Keratinocyte (primary cell): Measurements from ENCODE around the gene INTS6L. TPM values are rescaled to one million over a fixed set of nuclear protein-coding genes. Genes with fewer than 3 reads are reported as not detected.
"Not testable (repeated sequence)": the region's sequence is repeated elsewhere in the genome, so short reads cannot be mapped to it uniquely, and the experiment has no call there.

Experiments used
- DNase-seq: peaks from one replicate; pipeline ENCODE4 v3.0.0-alpha.2; 2011; ENCODE audit warnings: low read depth, missing footprints, low spot score
- FAIRE-seq: peaks from 2 replicates; lab custom pipeline; 2011; peaks lifted over from hg19 to GRCh38; lab: Jason Lieb, UNC
- H2AFZ ChIP-seq: 2 replicates; pipeline ENCODE4 v1.6.0; 2012; ENCODE audit warnings: low read length, control low read depth, inconsistent platforms; ENCODE audit not compliant: control insufficient read depth
- H3K27ac ChIP-seq: 2 replicates; pipeline ENCODE4 v1.5.1; 2011; ENCODE audit warnings: low read length; ENCODE audit not compliant: control insufficient read depth, insufficient read depth
- H3K27me3 ChIP-seq: 3 replicates; pipeline ENCODE4 v1.6.0; 2011; ENCODE audit warnings: low read length; ENCODE audit not compliant: control insufficient read depth, insufficient read depth; ENCODE audit errors: extremely low read depth
- H3K36me3 ChIP-seq, 2 experiments: 2 replicates in 1 of 2; 3 replicates in 1 of 2; pipeline ENCODE4 v1.5.1; 2011; ENCODE audit warnings: low read length in 2 of 2, mild to moderate bottlenecking in 1 of 2; ENCODE audit not compliant: control insufficient read depth in 2 of 2, insufficient read depth in 2 of 2; ENCODE audit errors: extremely low read depth in 1 of 2
- H3K4me1 ChIP-seq: 3 replicates; pipeline ENCODE4 v1.5.1; 2011; ENCODE audit warnings: low read length; ENCODE audit not compliant: control insufficient read depth, insufficient read depth; ENCODE audit errors: extremely low read depth
- H3K4me2 ChIP-seq: 3 replicates; pipeline ENCODE4 v1.6.0; 2011; ENCODE audit warnings: low read depth, low read length; ENCODE audit not compliant: control insufficient read depth, insufficient read depth; ENCODE audit errors: extremely low read depth
- H3K4me3 ChIP-seq, 3 experiments: fragments of 200-600 bp in 1 of 3; sonication (generic) in 1 of 3; 2 replicates in 2 of 3; 3 replicates in 1 of 3; pipeline ENCODE4 v1.5.1; 2011 to 2016; ENCODE audit warnings: low read length in 3 of 3, mild to moderate bottlenecking in 3 of 3, control low read depth in 2 of 3, inconsistent platforms in 1 of 3, low read depth in 1 of 3, mixed read lengths in 1 of 3, mixed run types in 1 of 3, moderate library complexity in 1 of 3; ENCODE audit not compliant: control insufficient read depth in 2 of 3, insufficient read depth in 2 of 3; ENCODE audit errors: extremely low read depth in 1 of 3
- H3K79me2 ChIP-seq: 2 replicates; pipeline ENCODE4 v1.6.0; 2012; ENCODE audit warnings: low read length; ENCODE audit not compliant: control insufficient read depth, insufficient read depth
- H3K9ac ChIP-seq: 3 replicates; pipeline ENCODE4 v1.6.0; 2011; ENCODE audit warnings: low read length; ENCODE audit not compliant: control insufficient read depth, insufficient read depth; ENCODE audit errors: extremely low read depth
- H3K9me1 ChIP-seq: 3 replicates; pipeline ENCODE4 v1.6.0; 2011; ENCODE audit warnings: low read length; ENCODE audit not compliant: control insufficient read depth, insufficient read depth; ENCODE audit errors: extremely low read depth
- H3K9me3 ChIP-seq: 2 replicates; pipeline ENCODE4 v1.5.1; 2012; ENCODE audit warnings: low read depth, low read length; ENCODE audit not compliant: control insufficient read depth
- H4K20me1 ChIP-seq: 3 replicates; pipeline ENCODE4 v1.6.0; 2011; ENCODE audit warnings: low read length; ENCODE audit not compliant: control insufficient read depth, insufficient read depth; ENCODE audit errors: extremely low read depth
- CTCF ChIP-seq, 3 experiments: IDR thresholded peaks in 1 of 3; conservative IDR thresholded peaks in 1 of 3; optimal IDR thresholded peaks in 1 of 3; 2 replicates in 2 of 3; 3 replicates in 1 of 3; pipeline versions ENCODE3 to v1.5.1; 2011; ENCODE audit warnings: low read length in 3 of 3, mild to moderate bottlenecking in 3 of 3, moderate library complexity in 2 of 3, control low read depth in 1 of 3, inconsistent platforms in 1 of 3; ENCODE audit not compliant: insufficient read depth in 2 of 3; ENCODE audit errors: extremely low read depth in 1 of 3
- EZH2 ChIP-seq: IDR thresholded peaks from one replicate; pipeline ENCODE4 v1.6.1; 2012; ENCODE audit warnings: inconsistent platforms, mild to moderate bottlenecking, low read length, moderate library complexity
- dilution Hi-C: fragments of 300-500 bp; cut with MboI; formaldehyde crosslinking; loops from one replicate; pipeline ENCODE4 v1.7.0; 2020; ENCODE audit warnings: low sequenced_read_pairs; ENCODE audit not compliant: extremely low pct_ligation_motif_present
- polyA plus RNA-seq, 5 experiments: library from polyadenylated mRNA; depleted of rRNA in 3 of 5; stranded (reverse) in 3 of 5; stranded (forward) in 1 of 5; unstranded in 1 of 5; fragments of >200 nt; gene quantifications; 1 replicate in 1 of 5; 2 replicates in 3 of 5; 3 replicates in 1 of 5; pipeline versions ENCODE4 v1.2.1 to v1.2.3, GENCODE V29; 2011 to 2012; ENCODE audit warnings: missing spikeins in 2 of 5, low read depth in 1 of 5, low replicate concordance in 1 of 5

Gene INTS6L
- polyA plus RNA-seq, 1 donor (not counting 4 experiments of a cell fraction or from before 2014, with no cell fraction given) = 14.5 TPM

GRCh38 chrX:135605906-135606305 lies 85.4 kb downstream of the INTS6L start:
- FAIRE-seq = no peak

GRCh38 chrX:135624408-135625204 lies 104.1 kb downstream of the INTS6L start:
- H3K79me2 ChIP-seq, FAIRE-seq, dilution Hi-C loops, H3K27me3 ChIP-seq, H3K4me1 ChIP-seq, DNase-seq, H3K9me3 ChIP-seq, H3K27ac ChIP-seq, H4K20me1 ChIP-seq, H3K4me3 ChIP-seq, H3K4me2 ChIP-seq, H2AFZ ChIP-seq, H3K9me1 ChIP-seq, H3K36me3 ChIP-seq, H3K9ac ChIP-seq: not testable (repeated sequence)

More at GRCh38 chrX:135605906-135606305, 85.4 kb downstream of the INTS6L start:
- no peak overlapping the region for H3K4me2 ChIP-seq
- H3K36me3 ChIP-seq = no peaks in the 10 kb centered on the region
- dilution Hi-C loops = no loop called here
- no peak overlapping the region for H3K27ac ChIP-seq
- H4K20me1 ChIP-seq = no peaks in the 10 kb centered on the region
- no peak overlapping the region for H3K4me3 ChIP-seq
- no peak for DNase-seq
- H3K27me3 ChIP-seq = no peaks in the 10 kb centered on the region
- H2AFZ ChIP-seq = no peak overlapping the region
- no peaks in the 10 kb centered on the region for H3K9me1 ChIP-seq
- no peak overlapping the region for H3K9ac ChIP-seq
- TF ChIP-seq CTCF (optimal IDR thresholded peaks at IDR 0.05 in 1 of 3, IDR thresholded peaks at IDR 0.05 in 1 of 3, conservative IDR thresholded peaks at IDR 0.05 in 1 of 3; ENCODE audit: extremely low read depth in 1 of 3, insufficient read depth in 2 of 3, low read length in 3 of 3) = no peak
- TF ChIP-seq EZH2 = no peak
- no peaks in the 10 kb centered on the region for H3K4me1 ChIP-seq
- H3K9me3 ChIP-seq = no peaks in the 10 kb centered on the region
- no peaks in the 10 kb centered on the region for H3K79me2 ChIP-seq
